Activated CD8-positive, alpha-beta memory T cell treated with anti-CD3 and anti-CD28 coated beads for 4 hours (primary cell): ENCODE data around the gene DNAJB8.

ENCODE experiments used
- DNase-seq, 2 donors: peaks; one replicate each; pipeline ENCODE4 v3.0.0-alpha.2; 2020; ENCODE audit warnings: low read depth in 2 of 2

DNAJB8 gene

DNA sequence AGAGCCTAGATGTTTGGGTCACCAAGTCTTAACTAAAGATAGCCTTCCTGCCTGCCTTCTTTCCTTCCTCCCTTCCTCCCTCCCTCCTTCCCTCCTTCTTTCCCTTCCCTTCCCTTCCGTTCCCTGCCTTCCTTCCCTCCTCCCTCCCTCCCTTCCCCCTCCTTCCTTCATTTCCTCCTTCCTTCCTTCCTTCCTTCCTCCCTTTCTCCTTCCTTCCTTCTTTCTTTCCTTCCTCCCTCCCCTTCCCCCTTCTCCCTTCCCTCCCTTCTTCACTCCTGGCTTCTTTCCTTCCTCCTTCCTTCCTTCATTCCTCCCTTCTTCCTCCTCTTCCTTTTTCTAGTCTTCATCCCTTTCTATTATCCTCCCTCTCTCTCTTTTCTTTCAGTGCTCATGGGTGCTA lies 2.0 kb downstream of the DNAJB8 start:
- DNase-seq = no peak

DNA sequence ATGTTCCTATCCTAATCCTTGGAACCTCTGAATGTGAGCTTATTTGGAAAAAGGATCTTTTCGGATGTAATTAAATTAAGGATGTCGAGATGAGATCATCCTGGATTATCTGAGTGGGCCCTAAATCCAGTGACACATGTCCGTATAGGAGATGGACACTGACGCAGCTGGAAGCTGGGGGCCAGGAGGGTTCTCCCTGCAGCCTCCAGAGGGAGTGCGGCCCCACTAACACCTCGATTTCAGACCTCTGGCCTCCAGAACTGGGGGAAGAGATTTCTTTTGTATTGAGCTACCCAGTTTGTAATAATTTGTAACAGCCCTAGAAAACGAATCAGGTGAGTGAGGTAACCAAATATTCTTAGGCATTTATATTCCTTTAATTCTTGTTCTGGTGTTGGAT lies 2.5 kb downstream of the DNAJB8 start:
- DNase-seq = no peak

DNA sequence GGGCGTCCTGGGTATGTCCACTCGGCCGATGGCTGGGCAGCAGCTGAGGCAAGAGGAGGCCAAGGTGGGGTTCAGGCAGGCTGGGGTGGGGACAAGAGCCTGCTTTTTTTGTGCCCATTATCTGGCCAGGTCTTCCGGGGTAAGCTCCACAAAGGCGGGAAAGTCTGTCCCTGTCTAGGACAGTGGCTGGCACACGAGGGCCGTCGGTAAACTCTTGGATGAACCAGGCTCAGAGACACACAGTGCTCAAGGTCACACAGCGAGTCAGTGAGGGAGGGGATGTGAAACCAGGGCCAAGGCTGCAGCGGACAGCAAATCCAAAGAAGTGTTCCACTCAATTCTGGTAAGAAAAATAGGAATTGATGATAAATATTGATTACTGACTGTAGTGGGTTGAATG lies 2.9 kb downstream of the DNAJB8 start:
- no peak for DNase-seq

DNA sequence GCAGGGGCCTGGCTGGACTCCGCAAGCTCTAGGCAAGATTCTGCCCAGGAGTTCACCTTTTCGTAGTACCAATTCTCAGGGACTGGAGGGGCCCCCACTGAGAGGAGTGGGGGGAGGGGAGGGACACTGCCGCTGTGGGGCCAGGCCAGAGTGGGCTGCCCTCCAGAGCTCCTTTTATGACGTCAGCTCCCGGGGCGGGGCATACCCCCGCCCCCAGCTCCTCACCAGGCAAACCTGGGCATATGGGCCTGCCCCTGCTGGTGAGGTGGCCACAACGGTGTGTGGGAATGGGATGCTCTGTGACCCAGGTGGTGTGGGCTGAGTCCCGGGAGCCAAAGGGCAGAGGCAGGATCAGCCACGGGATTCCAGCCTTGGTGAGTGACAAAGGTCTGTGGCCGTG lies 3.3 kb downstream of the DNAJB8 start:
- DNase-seq = no peak

DNA sequence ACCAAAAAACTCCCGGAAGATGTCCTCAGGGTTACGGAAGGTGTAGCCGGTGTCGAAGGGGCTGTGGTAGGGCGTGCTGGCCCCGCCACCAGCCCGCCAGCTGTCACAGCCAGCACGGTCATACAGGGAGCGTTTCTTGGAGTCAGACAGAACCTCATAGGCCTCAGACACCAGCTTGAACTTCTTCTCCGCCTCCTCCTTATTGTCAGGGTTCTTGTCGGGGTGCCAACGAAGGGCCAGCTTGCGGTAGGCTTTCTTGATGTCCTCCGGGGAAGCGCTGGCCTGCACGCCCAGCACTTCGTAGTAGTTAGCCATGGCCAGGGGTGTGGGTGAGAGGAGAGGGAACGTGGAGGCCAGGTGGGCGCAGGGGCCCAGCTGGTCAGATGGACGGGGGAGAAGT lies 3.8 kb downstream of the DNAJB8 start:
- DNase-seq = no peak

DNA sequence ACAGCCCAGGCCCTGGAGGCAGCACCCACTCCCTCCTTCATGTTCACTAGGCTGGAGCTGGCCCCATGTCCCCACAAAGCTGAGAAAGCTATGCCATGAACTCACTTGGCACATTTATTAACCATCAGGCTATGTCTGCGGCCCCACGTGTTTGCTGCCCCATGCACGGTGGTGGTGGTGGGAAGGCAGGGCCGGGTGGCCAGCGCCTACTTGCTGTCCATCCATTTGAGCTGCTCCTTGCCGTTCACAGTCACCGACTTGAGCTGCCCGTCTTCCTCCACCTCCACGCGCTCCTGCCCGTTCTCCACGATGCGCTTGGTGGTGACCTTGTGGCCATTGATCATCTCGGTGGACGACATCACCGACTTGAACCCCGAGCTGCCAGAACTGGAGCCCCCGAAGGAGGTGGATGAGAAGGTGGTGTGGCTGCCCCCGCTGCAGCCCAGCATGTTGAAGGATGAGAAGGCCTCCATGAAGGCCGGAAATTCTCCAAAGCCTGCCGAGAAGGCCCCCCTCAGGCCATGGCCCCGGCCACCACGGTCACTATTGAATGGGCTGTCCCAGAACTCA lies 4.3 kb downstream of the DNAJB8 start:
- DNase-seq = no peak

DNA sequence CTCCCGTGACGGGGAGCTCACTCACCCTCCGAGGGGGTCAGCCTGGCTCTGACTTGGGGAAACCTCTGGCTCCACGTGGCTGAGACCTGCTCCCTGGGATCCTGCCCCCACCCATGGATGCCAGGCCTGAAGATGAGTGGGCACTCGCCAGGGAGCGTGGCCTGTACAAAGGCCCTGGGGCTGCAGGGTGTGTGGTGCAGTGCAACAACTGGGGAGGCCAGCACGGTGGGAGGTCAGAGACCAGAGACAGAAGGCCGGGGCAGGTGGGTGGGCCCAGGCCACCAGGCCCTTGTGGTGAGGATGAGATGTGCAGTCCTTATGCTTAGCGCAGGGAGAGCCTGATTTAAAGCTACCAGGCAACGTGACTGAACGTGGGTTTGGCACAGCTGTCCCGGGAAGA lies 5.0 kb downstream of the DNAJB8 start:
- DNase-seq = no peak

DNA sequence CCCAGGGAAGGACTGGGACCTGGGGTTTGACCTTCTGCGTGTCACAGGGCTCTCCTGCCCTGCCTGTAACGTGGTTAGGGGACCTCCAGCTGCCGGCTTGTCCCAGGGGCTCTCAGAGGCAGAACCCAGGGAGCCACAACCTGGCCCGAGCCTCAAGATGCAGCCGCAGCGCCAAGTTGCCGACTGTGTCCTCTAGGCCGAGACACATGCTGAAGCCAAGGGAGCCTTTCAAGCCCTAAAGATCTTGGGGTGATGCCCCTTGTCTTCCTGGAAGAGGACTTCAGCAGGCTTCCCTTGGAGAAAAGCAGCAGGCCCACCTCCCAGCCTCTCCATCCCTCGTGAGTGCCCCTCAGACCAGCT lies 7.2 kb downstream of the DNAJB8 start:
- DNase-seq = no peak

DNA sequence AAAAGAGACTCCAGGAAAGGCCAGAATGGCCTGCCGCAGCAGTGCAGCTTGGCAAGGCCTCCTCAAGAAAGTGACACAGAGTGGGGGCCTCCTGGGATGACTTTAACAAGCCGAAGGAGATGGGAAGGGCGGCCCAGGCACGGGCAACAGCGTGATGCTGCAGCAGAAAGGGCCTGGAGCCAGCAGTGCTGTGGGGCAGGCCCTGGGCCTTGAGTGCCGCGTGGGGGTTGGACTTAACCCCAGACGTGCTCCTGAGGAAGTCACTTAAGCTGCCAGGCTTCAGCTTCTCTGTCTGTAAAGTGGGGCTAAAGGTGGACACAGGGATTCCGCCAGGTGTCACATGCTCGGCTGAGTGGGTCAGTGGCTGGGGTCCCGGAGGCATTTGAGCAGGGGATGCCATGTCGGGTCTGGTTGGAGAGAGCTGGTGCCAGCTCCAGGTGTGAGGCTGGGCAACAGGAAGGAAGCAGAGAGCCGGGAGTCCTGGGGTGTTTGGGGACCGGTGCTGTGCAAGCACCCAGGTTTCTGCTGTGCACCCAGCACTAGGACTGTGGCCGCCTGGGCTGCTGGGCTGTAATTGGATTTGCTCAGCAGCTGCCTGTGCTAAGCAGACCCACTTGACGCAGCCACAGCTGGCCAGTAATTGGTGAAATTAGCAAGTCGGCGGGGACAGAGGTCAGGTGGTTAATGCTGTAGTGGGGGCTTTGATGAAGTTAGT lies 7.8 kb downstream of the DNAJB8 start:
- DNase-seq = no peak

DNA sequence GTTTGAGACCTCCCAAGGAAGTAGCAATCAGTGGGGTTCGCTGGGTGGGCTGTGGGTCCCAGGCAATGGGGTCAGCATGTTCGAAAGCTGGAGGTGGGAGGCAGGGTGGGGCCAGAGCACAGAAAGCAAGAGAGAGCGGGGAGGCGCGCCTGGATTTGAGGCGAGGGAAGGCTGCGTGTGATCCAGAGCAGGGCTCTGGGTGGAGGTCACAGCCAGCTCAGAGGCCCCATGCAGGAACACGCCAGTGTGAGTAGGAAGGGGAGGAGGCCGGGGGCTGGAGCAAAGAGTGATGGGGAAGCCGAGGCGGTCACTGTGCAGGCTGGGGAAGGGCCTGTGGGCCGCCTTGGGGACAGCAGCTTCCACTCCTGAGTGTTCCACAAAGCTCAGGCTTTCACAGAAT lies 8.8 kb downstream of the DNAJB8 start:
- no peak for DNase-seq

DNA sequence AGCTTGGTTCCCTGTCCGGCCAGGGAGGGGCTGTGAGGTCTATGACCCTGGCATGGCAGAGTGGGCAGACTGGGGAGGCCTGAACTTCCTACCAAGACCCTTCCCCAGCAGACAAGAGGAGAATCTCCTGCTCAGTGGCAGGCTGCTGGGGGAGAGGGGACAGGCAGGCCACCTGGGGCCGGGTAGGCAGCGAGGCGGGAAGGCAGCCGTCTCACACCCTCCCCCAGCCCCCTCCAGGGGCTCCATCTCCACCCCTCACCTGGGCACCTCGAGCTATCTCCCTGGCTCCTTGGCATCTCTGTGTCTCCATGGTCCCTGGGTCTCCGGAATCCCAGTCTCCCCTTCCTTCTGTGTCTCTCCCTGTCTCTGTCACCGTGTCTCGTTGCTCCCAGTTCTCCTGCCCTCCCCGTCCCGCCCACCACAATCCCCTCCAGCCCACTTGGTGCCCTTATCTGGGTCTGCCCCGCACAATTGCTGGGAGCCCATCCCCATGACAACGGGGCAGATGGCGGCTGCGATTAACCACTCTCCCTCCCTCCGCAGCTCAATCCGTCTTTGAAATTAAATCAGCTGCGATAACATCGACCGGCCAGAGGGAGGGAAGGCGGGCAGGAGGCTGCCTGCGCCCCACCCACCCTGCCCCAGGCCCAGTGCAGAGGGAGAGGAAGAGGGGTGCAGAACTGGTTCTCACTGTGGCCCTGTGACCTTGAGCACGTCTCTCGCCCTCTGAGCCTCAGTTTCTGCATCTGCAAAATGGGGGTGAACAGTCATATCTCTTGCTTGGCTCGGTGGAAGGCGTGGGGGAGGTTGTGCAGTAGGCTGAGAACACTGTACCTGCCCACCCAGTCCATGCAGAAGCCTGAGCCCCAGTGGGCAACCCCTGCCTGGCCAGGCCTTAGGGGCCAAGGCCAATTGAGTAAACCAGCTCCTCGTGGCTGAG lies 9.6 kb downstream of the DNAJB8 start:
- no peak for DNase-seq

DNA sequence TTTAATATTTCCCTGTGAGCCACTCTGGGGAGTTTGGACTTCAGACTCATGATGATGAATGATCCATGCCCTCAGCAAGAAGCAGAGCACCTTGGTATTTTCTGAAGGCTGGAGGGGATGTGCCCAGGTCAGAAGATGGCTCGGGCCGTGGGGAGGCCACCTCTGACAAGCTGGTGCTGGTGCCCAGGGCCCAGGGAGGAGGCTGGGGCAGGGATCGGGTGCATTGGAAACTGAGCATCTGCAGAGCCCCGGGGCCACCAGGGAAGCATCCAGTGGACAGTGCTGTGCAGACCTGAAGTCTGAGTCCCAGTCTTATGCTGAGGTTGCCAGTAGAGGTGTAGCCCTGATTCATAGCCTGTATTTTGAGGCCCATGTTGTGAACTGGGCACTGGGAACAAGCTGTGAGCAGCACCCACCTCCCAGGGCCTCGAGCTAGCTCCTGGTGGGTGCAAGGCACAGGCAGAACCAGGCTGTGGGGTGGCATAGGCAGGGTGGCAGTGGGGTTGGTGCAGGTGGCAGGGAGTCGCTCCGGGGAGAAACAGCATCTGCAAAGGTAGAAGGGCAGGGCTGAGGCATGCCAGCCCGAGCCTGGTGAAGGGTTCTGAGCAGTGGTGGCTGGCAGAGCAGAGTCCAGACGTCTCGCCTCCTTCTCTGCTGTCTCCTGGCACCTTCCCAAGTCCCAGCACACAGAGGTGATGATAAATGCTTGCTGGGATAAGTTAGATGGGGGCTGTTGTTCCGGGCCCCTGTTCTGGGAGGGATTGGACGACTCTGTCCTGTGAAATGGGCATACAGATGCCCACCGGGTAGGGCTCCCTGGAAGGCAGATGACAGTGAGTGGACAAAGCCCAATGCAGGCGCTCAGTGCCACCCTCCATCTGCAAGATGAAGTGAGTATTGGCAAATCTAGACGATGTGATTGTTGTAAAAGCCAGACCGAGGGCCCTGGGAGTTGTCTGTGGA lies 10.6 kb downstream of the DNAJB8 start:
- no peak for DNase-seq

DNA sequence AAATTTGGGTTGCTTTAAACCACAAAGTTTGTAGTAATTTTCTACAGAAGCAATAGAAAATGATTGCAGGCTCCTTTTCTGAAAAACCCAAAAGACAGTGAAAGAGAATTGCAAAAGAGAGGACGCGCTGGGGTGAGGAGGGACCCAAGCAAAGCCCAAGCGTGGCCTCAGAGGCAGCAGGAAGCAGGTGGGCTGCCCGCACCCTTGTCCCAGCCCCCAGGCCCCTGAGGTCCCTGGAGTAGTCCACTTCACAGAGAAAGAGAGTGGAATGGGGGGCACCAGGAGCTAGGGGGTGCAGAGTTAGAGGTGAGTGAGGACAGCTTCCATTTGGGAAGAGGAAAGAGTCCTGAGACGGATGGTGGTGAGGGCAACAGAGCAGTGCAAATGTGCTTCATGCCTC lies 11.6 kb downstream of the DNAJB8 start:
- DNase-seq = no peak

DNA sequence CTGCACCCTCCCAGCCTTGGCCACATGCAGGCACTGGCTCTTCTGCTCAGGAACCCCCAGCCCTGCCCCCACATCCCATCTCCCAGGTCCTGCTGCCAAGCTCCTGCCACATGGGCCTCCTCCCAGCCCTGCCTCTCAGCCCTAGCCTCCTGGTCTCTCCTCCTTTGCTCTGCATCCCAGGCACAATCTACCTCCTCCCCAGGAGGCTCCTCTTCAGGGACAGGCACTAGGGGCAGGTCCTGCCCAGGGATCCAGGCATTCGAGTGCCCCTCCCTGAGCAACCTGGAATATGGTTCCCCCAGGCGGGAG lies 12.4 kb downstream of the DNAJB8 start:
- DNase-seq = no peak

DNA sequence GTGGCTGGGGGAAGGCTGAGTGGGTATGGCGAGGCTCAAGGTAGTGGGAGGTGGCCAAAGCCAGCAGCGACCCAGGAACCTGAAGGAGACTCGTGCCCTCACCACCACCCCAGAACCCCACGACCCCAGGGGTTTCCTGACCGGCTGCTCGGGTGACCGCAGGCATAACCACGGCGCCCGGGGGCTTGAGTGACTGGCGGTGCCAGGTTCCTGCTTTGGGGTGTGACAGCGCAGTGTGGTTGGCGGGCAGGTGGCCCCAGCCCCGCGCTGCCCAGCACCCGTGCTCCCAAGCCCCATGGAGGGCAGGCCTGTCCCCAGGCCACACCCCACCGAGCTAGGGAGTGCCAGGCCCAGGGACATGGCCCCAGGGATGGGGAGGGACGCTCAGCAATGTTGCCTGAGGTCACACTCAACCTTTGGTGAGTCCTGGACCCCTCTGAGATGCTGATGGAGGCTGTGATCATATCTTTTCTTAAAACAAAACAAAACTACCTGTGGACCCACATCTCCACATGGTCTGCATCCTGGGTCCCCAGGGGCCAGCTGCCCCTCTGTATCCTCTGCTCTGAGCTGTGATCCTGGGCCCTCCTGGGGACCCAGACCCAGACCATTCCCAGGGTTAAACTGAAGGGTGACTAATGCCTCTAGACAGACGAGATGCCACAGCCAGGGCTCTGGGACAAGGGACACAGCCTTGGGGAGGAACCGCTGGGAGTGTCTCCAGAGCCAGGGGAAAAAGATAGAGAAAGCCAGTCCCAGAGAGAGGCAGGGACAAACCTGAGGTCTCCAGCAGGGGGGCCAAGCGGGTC lies 13.0 kb downstream of the DNAJB8 start:
- DNase-seq = no peak

DNA sequence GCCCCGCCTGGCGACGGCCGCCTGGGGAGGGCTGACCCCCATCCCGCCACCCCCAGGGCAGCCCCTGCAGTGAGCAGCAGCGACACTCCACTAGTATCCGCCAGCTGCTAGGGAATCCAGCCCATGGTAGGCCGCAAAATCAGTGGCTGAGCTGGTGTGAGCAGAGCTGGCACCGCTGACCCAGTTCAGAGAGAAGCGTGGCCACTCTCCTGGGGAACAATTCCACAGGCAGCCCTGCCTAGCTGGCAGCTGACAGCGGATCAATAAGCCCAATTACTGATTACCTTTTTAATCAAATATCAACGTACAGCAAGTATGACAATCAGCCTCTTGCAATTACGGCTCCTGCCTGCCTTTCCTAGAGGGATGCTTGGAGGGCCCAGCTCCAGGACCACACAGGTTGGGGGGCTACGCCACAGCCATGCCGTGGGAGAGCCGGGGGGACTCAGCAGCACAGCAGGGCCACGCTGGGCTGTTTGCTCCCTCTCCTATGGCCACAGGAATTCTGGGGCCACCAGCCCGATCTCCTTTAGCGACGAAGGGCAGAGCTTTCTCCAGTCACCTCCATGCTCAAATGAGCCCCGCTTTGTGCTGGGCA lies 13.9 kb downstream of the DNAJB8 start:
- no peak for DNase-seq

DNA sequence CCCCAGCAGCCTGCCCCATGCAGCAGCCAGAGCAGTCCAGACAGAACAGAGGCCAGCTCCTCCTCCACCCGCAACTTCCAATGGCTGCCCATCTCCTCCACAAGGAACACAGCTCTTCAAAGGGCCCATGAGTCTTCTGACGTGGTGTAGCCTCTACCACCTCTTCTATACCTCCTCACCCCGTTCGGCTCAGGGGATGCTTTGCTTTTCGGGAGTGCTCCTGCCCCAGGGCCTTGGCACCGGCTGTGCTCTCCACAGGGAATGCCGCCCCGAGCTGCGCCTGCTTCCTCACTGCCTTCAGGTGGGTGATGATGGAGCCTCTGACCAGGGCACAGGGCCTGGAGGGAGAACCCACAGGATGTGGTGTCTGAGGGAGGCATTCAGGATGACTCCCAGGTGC lies 14.6 kb downstream of the DNAJB8 start:
- DNase-seq = no peak

DNA sequence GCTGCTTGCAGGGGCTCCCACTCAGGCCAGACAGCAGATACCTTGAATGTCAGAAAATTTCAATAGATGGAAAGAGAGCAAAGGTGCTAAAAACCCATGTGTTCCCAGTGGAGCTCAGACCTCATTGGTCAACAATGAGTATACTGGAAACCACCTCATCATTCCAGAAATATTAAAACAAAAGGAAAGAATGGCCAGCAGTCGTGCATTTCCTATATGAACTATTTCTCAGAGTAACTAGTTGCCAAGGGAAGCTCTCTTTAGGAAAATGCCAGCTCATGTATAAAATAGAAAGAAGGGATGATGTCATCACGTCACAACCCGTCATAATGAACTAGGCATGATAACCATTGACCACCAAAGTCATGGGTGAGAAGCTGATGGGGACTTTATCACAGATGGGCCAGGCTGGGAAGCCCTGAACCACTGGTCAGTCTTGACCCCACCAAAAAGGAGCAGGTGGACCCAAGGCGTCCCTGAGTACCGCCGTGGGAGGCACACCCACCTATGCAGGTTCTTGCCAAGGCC lies 17.5 kb downstream of the DNAJB8 start:
- no peak for DNase-seq

DNA sequence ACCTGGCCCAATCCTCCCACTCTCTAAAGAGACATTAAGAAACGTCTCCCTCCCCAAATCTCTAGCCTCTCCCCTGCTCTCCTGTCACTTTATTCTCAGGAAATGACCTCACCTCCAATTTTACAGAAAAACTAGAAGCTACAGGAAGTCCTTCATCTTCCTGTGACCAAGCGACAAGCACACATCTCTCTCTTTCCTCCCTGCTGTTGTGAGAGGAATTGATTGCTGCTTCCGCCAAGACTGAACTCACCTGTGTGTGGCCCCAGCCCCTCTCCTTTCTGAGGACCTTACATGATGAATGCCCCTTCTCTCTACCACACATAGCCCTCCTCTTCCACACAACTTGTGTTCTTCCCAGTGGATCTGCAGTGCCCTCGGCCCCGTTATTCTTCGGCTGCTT lies 18.2 kb downstream of the DNAJB8 start:
- DNase-seq = no peak

DNA sequence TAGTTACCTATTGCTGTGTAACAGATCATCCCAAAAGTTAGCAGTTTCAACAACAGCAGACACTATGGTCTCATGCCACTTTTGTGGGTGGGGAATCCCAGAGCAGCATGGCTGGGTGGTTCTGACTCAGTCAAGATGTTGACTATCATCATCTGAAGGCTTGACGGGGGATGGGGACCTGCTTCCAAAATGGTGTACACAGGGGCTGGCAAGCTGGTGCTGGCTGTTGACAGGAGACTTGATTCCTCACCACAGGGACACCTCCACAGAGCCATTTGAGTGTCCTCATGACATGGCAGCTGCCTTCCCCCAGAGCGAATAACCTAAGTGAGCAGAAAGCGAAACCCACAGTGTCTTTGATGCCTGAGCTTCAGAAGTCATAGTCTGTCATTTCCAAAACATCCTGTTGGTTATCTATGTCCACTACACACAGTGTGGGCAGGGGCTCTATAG lies 19.1 kb downstream of the DNAJB8 start:
- DNase-seq = no peak
